HepG2 (cell line): ENCODE measurements around the gene MYOM1. TPM values are rescaled to one million over a fixed set of nuclear protein-coding genes. Genes with fewer than 3 reads are reported as not detected.

Source experiments
- ARID3A ChIP-seq: IDR thresholded peaks from 2 replicates; pipeline ENCODE4 v1.6.1; 2012; ENCODE audit warnings: low read depth, low read length, improper control_type of control experiment
- FOXK2 ChIP-seq: fragments of 450-650 bp; IDR thresholded peaks from 2 replicates; pipeline ENCODE4 v1.6.1; 2016
- GPBP1L1 ChIP-seq: sonication (generic); formaldehyde crosslinking; IDR thresholded peaks from 2 replicates; pipeline ENCODE4 v1.5.0; 2020; ENCODE audit warnings: mild to moderate bottlenecking, missing genetic modification reagents
- LCORL ChIP-seq, 2 experiments: fragments of 450-650 bp in 1 of 2; sonication (generic) in 1 of 2; formaldehyde crosslinking in 1 of 2; IDR thresholded peaks; 2 replicates each; pipeline versions ENCODE4 v1.5.0 to v1.6.1; 2017 to 2020; ENCODE audit warnings: antibody characterized with exemption in 1 of 2, missing genetic modification reagents in 1 of 2
- NFAT5 ChIP-seq: sonication (generic); formaldehyde crosslinking; IDR thresholded peaks from 2 replicates; pipeline ENCODE4 v1.4.0; 2020; ENCODE audit warnings: missing genetic modification reagents
- PHF8 ChIP-seq: sonication (generic); formaldehyde crosslinking; IDR thresholded peaks from 2 replicates; pipeline ENCODE4 v1.5.0; 2020; ENCODE audit warnings: missing genetic modification reagents
- ZNF281 ChIP-seq: sonication (generic); formaldehyde crosslinking; IDR thresholded peaks from 2 replicates; pipeline ENCODE4 v1.4.0; 2020; ENCODE audit warnings: missing genetic modification reagents, borderline replicate concordance
- ZNF3 ChIP-seq: IDR thresholded peaks from 2 replicates; pipeline ENCODE4 v1.7.0; 2017; ENCODE audit warnings: inconsistent platforms
- polyA plus RNA-seq, 8 experiments: library from polyadenylated mRNA; depleted of rRNA in 3 of 8; stranded (reverse) in 7 of 8; unstranded in 1 of 8; fragments of >200 nt; fragmentation: Illumina TruSeq in 4 of 8; extraction: Trizol in 4 of 8; gene quantifications; 2 replicates each; pipeline versions ENCODE4 v1.2.1 to v1.2.3, GENCODE V29; 2011 to 2016; ENCODE audit warnings: low read depth in 4 of 8, missing spikeins in 1 of 8, mixed read lengths in 1 of 8; ENCODE audit not compliant: insufficient read depth in 1 of 8
- total RNA-seq, 5 experiments: library from RNA; depleted of rRNA; stranded (reverse); fragments of >200 nt; fragmentation: Illumina TruSeq; extraction: Trizol; gene quantifications; 2 replicates each; pipeline ENCODE4 v1.2.3, GENCODE V29; 2016; ENCODE audit warnings: low read depth in 1 of 5

The MYOM1 gene
- total and polyA plus RNA-seq, 2 of the 13 experiments (the other 11 are each of a cell fraction or from before 2014, with no cell fraction given) = 0.46 to 0.98 TPM

- TF ChIP-seq NFAT5 (CRISPR knock-in tag) (peak; percentile 99), ZNF3 (peak; percentile 31; the same call in 1 of the 2 replicates), ZNF281 (CRISPR knock-in tag) (no peak), ARID3A (no peak), GPBP1L1 (CRISPR knock-in tag) (no peak), PHF8 (CRISPR knock-in tag) (no peak), LCORL (IDR thresholded peaks at IDR 0.05) (peak; percentile 25; the same call in 1 of the 2 replicates), LCORL (CRISPR knock-in tag; IDR thresholded peaks at IDR 0.05) (peak; percentile 82), FOXK2 (no peak)
Observed at GRCh38 chr18:3060667-3061580, 158.8 kb downstream of the MYOM1 start (continued).
